Kidney epithelial cell (primary cell): ENCODE data around the gene OXSR1. TPM values are rescaled to one million over a fixed set of nuclear protein-coding genes. Genes with fewer than 3 reads are reported as not detected.

ENCODE experiments used
- DNase-seq: peaks from one replicate; pipeline ENCODE4 v3.0.0-alpha.2; 2010; ENCODE audit warnings: low read depth
- H3K27me3 ChIP-seq: 2 replicates; pipeline ENCODE4 v1.6.0; 2011; ENCODE audit warnings: low read length; ENCODE audit not compliant: control insufficient read depth, insufficient read depth
- H3K36me3 ChIP-seq: 2 replicates; pipeline ENCODE4 v1.5.1; 2011; ENCODE audit warnings: low read length; ENCODE audit not compliant: control insufficient read depth, insufficient read depth
- H3K4me3 ChIP-seq: 2 replicates; pipeline ENCODE4 v1.5.1; 2011; ENCODE audit warnings: low read depth, mild to moderate bottlenecking, control low read depth, low read length
- CTCF ChIP-seq: IDR thresholded peaks from 2 replicates; pipeline ENCODE4 v1.5.1; 2011; ENCODE audit warnings: mild to moderate bottlenecking, moderate library complexity, low read length, control low read depth, inconsistent platforms; ENCODE audit not compliant: insufficient read depth, poor library complexity, severe bottlenecking
- total RNA-seq: library from RNA; depleted of rRNA; stranded (reverse); fragments of >200 nt; gene quantifications from 2 replicates; pipeline ENCODE4 v1.2.3, GENCODE V29; 2015

Gene OXSR1
- total RNA-seq, 1 donor from 2014 or later: 41.9 TPM

GRCh38 chr3:38167591-38167990 lies 2.3 kb downstream of the OXSR1 start:
- no peak for TF ChIP-seq CTCF
- Histone ChIP-seq H3K27me3 (no peaks in the 10 kb centered on the region), H3K36me3 (no peaks in the 10 kb centered on the region), H3K4me3 (no peak overlapping the region)
- no peak for DNase-seq

GRCh38 chr3:38168151-38169026 lies 3.1 kb downstream of the OXSR1 start:
- H3K4me3 ChIP-seq: no peak overlapping the region
- no peaks in the 10 kb centered on the region for H3K27me3 ChIP-seq
- no peak for DNase-seq
- TF ChIP-seq CTCF: no peak
- H3K36me3 ChIP-seq: no peaks in the 10 kb centered on the region

GRCh38 chr3:38169027-38169317 lies 3.6 kb downstream of the OXSR1 start:
- H3K27me3 ChIP-seq: no peaks in the 10 kb centered on the region
- DNase-seq: no peak
- TF ChIP-seq CTCF: no peak
- H3K4me3 ChIP-seq: no peak overlapping the region
- H3K36me3 ChIP-seq: no peaks in the 10 kb centered on the region

- no peak for TF ChIP-seq CTCF
- DNase-seq: no peak
- H3K27me3 ChIP-seq: no peaks in the 10 kb centered on the region
- no peak overlapping the region for H3K4me3 ChIP-seq
- no peaks in the 10 kb centered on the region for H3K36me3 ChIP-seq
These were observed 5.4 kb downstream of the OXSR1 start for GRCh38 chr3:38170722-38171121.

- no peak overlapping the region for H3K4me3 ChIP-seq
- no peak for TF ChIP-seq CTCF
- no peaks in the 10 kb centered on the region for H3K36me3 ChIP-seq
- DNase-seq: no peak
- H3K27me3 ChIP-seq: no peaks in the 10 kb centered on the region
These were observed 6.3 kb downstream of the OXSR1 start for GRCh38 chr3:38171622-38172021.
